Mesenteric fat pad (tissue), 1 donor: ENCODE data around the gene YBX1. TPM values are rescaled to one million over a fixed set of nuclear protein-coding genes. Genes with fewer than 3 reads are reported as not detected.

ENCODE experiments used
- DNase-seq: peaks from one replicate; pipeline ENCODE4 v3.0.0-alpha.2; 2020; ENCODE audit warnings: low spot score
- total RNA-seq: library from RNA; stranded (reverse); fragmentation: NEBNext Ultra II Directional; extraction: Animal tissue kit (Norgen Biotek cat#: 25700); gene quantifications from one replicate; pipeline ENCODE4 v1.2.1, GENCODE V29; 2021
- donor health status: DM: yes; HTN: yes; CAD: no.

The YBX1 gene
- total RNA-seq, 1 donor from 2014 or later: 677 TPM

GRCh38 chr1:42747125-42747524 is 64.9 kb downstream of the YBX1 start:
- DNase-seq: peak; percentile 83

GRCh38 chr1:42748021-42748420 is 65.8 kb downstream of the YBX1 start:
- DNase-seq: peak; percentile 47

GRCh38 chr1:42748461-42749410 is 66.5 kb downstream of the YBX1 start:
- peak; percentile 72 for DNase-seq

GRCh38 chr1:42750041-42750440 is 67.8 kb downstream of the YBX1 start:
- DNase-seq: peak; percentile 80

- peak; percentile 53 for DNase-seq
Observed at GRCh38 chr1:42751511-42752070, 69.4 kb downstream of the YBX1 start.

- peak; percentile 59 for DNase-seq
Observed at GRCh38 chr1:42752284-42752683, 70.1 kb downstream of the YBX1 start.

- DNase-seq: no peak
Observed at GRCh38 chr1:42753070-42753469, 70.9 kb downstream of the YBX1 start.

Other genes starting within 250 kb of the YBX1 start
- 1.3 TPM for gene ZMYND12, start 226.4 kb upstream of the YBX1 start, total RNA-seq
- 49.4 TPM for gene PPCS, start 225.9 kb upstream of the YBX1 start, total RNA-seq
- 1.6 TPM for gene CCDC30, start 219.1 kb upstream of the YBX1 start, total RNA-seq
- gene PPIH, start 24.0 kb upstream of the YBX1 start, total RNA-seq: 20.8 TPM
- gene CLDN19, start 57.8 kb downstream of the YBX1 start, total RNA-seq: not detected
- gene P3H1, start 84.6 kb downstream of the YBX1 start, total RNA-seq: 29.5 TPM
- gene C1orf50, start 84.8 kb downstream of the YBX1 start, total RNA-seq: 4.3 TPM
- gene TMEM269, start 102.6 kb downstream of the YBX1 start, total RNA-seq: not detected
- gene ERMAP, start 134.7 kb downstream of the YBX1 start, total RNA-seq: 7.3 TPM
- gene SVBP, start 135.0 kb downstream of the YBX1 start, total RNA-seq: 19.1 TPM
- gene ZNF691, start 164.2 kb downstream of the YBX1 start, total RNA-seq: 4.7 TPM